PFSK-1 (cell line): ENCODE results near the gene MICU1.

Source experiments
- FOXP2 ChIP-seq: optimal IDR thresholded peaks from 2 replicates; pipeline ENCODE3; 2011; ENCODE audit warnings: borderline replicate concordance, control low read depth, inconsistent platforms; ENCODE audit not compliant: insufficient read depth; ENCODE audit errors: extremely low read length, extremely low read depth
- POLR2AphosphoS5 ChIP-seq: IDR thresholded peaks from 2 replicates; pipeline ENCODE4 v1.6.1; 2012; ENCODE audit warnings: low read depth, mild to moderate bottlenecking, control low read depth, low read length, moderate library complexity
- REST ChIP-seq, 2 experiments: IDR thresholded peaks; 2 replicates each; pipeline versions ENCODE4 v1.6.1 to v1.8.0; 2011 to 2012; ENCODE audit warnings: low read depth in 2 of 2, low read length in 2 of 2, control low read depth in 1 of 2, inconsistent platforms in 1 of 2, mild to moderate bottlenecking in 1 of 2, moderate library complexity in 1 of 2; ENCODE audit not compliant: insufficient read depth in 1 of 2
- SIN3A ChIP-seq: IDR thresholded peaks from 2 replicates; pipeline ENCODE4 v1.6.1; 2012; ENCODE audit warnings: mild to moderate bottlenecking, low read length, moderate library complexity, borderline replicate concordance; ENCODE audit not compliant: insufficient read depth
- TAF1 ChIP-seq: IDR thresholded peaks from 2 replicates; pipeline ENCODE4 v1.6.1; 2012; ENCODE audit warnings: low read length, control low read depth, borderline replicate concordance; ENCODE audit not compliant: insufficient read depth

MICU1 gene

GRCh38 chr10:72490951-72491350 is 134.9 kb downstream of the MICU1 start:
- no peak for TF ChIP-seq FOXP2
- TF ChIP-seq REST (IDR thresholded peaks at IDR 0.05; ENCODE audit: insufficient read depth in 1 of 2, low read depth in 2 of 2, low read length in 2 of 2) = no peak
- no peak for TF ChIP-seq TAF1
- TF ChIP-seq SIN3A = no peak
- no peak for TF ChIP-seq POLR2AphosphoS5

- TF ChIP-seq SIN3A = no peak
- no peak for TF ChIP-seq POLR2AphosphoS5
- no peak for TF ChIP-seq TAF1
- no peak for TF ChIP-seq FOXP2
- TF ChIP-seq REST (IDR thresholded peaks at IDR 0.05; ENCODE audit: insufficient read depth in 1 of 2, low read depth in 2 of 2, low read length in 2 of 2) = no peak
Observed at GRCh38 chr10:72487521-72487920, 138.4 kb downstream of the MICU1 start.

GRCh38 chr10:72487116-72487515 is 138.8 kb downstream of the MICU1 start:
- no peak for TF ChIP-seq TAF1
- no peak for TF ChIP-seq POLR2AphosphoS5
- no peak for TF ChIP-seq SIN3A
- TF ChIP-seq FOXP2 = no peak
- TF ChIP-seq REST (IDR thresholded peaks at IDR 0.05; ENCODE audit: insufficient read depth in 1 of 2, low read depth in 2 of 2, low read length in 2 of 2) = no peak

GRCh38 chr10:72485701-72486100 is 140.2 kb downstream of the MICU1 start:
- TF ChIP-seq SIN3A (no peak), REST (IDR thresholded peaks at IDR 0.05; ENCODE audit: insufficient read depth in 1 of 2, low read depth in 2 of 2, low read length in 2 of 2) (no peak), POLR2AphosphoS5 (no peak), TAF1 (no peak), FOXP2 (no peak)

- TF ChIP-seq FOXP2 = no peak
- TF ChIP-seq POLR2AphosphoS5 = no peak
- no peak for TF ChIP-seq TAF1
- TF ChIP-seq REST (IDR thresholded peaks at IDR 0.05; ENCODE audit: insufficient read depth in 1 of 2, low read depth in 2 of 2, low read length in 2 of 2) = no peak
- no peak for TF ChIP-seq SIN3A
Observed at GRCh38 chr10:72484521-72484920, 141.4 kb downstream of the MICU1 start.
